GM18909 (cell line): ENCODE data around the gene FGD6.
"Not testable (repeated sequence)": the region's sequence is repeated elsewhere in the genome, so short reads cannot be mapped to it uniquely, and the experiment has no call there.

ENCODE experiments used
- ATAC-seq: cut with Tn5 transposase; IDR thresholded peaks from one replicate; pipeline ENCODE4 v1.9.1; 2021; ENCODE audit warnings: mild to moderate bottlenecking; ENCODE audit not compliant: unreplicated experiment, poor library complexity

The FGD6 gene

DNA sequence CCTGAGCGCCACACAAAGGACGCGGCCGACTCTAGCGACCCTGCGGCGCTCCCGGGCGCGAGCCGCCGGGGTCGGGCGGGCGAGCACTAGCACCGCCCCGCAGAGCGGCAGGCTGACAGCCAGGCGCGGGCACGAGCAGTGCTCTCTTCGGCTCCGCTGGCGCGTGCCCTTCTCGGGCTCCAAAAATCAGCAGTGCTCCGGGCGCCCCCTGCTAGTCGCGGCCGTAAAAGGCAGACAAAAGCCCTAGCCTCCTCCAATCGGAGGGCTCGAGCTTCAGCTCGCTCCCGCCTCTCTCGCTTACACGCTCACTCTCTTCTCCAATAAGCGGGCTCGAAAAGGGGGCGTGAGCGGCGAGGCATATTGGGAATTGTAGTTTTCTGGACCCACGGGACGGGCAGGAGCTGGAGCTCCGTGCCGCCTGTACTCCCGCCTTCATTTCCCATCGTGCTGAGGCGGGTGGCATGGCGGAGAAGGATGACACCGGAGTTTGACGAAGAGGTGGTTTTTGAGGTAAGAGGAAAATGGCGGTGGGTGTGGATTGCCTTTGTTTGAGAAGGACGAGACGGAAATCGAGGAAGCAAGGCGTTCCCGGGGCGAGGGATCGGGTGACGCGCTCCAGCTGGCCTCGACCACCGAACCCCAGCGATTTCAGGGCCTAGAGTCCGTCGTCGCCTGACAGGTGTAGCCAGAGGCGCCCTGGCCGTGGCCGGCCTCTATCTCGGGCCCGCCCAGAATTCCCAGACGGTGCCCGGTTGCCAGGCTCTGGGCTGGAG lies at the start of gene FGD6, which contains the start of gene VEZT:
FGD6 (minus strand) TSS at position 91 of the 773 bp plus-strand sequence. CDS start 227 bp downstream, outside the sequence.
VEZT (plus strand) TSS at position 431 of the 773 bp plus-strand sequence; CDS start at position 475, 44 bp downstream.
- peak; percentile 94 for ATAC-seq

DNA sequence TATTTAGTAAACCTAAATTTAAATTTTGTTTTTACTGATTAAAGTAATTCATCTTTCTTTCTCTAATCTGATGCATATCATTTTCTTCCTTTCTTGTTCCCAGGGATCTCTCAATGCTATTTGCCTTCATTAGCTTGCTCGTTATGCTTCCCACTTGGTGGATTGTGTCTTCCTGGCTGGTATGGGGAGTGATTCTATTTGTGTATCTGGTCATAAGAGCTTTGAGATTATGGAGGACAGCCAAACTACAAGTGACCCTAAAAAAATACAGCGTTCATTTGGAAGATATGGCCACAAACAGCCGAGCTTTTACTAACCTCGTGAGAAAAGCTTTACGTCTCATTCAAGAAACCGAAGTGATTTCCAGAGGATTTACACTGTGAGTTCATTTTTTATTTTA lies 49.0 kb upstream of the FGD6 start:
- no peak for ATAC-seq

DNA sequence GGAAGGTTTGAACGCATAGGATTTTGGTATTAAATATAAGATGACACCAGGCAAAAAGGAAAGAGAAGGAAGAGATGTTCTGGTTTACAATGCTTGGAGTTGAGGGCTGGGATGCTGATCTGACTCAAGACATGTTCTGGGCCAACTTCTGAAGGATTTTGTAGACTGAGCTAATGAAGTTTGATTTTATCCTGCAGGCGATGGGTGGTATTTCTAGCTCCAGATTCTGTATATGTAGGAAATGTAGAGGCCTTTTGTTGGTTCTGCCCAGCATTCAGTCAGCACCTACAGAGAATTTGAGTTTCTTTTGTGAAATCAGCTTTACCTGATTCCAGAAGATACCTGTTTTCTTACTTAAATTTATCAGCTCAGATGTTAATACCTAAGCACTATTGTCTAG lies 48.5 kb upstream of the FGD6 start:
- ATAC-seq: no peak

DNA sequence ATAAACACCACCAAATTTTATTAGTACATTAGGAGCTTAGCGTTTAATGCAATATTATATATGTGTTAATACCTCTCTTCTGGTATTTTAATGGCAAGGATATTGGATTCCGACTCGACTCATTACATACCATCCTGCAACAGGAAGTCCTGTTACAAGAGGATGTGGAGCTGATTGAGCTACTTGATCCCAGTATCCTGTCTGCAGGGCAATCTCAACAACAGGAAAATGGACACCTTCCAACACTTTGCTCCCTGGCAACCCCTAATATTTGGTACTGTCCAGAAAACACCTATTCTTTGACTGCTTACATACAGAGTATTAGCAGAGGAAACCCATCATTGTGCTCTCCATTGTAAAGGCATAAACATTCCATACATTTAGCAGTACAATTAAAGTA lies 45.5 kb upstream of the FGD6 start:
- ATAC-seq: no peak

DNA sequence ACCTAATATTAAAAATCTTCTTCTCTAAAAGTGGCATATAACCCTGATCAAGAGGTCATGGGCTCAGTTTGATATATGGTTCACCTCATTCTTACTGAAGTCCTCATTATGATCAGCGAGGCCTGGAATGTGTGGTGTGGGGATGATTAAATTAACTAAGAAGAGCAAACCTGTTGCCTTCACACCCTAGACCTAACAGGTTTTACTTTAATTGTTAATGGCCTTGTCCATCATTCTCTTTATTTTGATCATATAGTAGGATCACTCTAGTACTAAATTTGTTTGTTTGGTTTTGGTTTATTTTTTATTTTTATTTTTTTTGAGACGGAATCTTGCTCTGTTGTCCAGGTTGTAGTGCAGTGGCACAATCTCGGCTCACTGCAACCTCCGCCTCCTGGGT lies 43.8 kb upstream of the FGD6 start:
- no peak for ATAC-seq

DNA sequence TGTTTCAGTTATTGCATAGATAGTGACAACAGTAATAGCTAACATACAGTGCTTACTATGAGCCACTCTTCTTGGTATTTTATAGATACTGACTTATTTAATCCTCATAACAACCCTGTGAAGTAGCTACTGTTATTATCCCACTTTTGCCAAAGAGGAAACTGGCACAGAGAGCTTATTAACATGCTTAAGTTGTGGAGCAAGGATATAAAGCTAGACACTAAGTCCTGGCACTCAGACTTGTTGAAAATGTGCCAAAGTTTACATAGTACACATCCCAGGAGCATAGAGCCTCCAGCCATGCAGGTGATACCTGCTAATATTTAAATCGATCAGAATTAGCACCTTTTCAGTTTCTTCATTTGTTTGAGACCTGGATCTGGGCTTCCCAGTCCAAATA lies 42.1 kb upstream of the FGD6 start:
- ATAC-seq: no peak

DNA sequence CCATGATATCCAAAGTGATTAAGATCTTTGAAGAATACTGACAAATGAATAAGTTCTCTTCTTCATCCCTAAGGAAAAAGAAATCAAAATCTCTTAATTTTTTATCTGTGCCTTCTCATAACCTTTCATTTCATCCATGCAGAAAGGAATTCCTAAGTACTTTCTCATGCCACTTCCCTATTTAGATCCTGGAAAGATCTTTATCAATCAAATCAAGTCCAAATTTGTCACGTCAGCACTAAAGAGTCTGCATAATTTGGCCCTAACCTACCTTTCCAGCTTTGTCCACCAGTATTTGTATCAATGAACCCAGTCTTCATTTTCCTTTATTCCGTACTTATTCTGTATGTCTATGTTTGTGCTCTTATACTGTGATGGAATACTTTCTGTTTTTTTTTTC lies 41.5 kb upstream of the FGD6 start:
- no peak for ATAC-seq

DNA sequence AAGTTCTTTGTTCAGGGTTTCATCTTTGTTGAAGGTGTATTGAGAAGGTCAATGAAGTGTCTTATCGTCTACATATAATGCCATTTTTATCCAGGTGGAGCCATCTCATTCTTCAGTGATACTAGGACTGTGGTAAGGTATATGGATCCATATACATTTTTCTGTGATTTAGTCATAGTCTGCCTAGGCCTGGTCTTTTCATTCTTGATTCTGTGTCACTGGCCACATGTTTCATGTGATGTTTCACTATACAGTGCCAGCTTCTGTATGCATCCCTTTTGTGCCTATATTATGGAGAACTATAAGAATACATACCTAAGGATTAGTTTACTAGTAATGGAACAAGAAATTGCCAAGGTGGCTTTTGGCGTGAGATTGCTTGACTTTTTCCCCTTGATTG lies 40.9 kb upstream of the FGD6 start:
- ATAC-seq: no peak

DNA sequence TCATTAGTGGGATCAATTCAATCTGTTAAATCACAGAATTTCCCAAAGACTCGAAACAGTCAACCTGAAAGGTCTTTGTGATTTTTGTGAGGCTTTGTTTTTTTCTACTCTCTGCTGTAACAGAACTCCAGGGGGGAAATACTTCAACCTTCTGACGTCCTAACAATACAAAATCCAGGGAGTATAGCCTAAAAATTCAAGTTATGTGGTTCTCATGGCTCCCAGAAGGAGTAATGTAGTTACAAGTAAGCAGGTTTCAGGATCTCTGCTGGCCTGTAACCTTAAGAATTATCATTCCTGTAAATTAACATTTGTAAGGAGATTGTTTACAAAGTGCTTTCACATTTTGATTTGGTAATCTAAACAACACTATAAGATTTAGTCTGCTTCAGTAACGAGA lies 40.3 kb upstream of the FGD6 start:
- no peak for ATAC-seq

DNA sequence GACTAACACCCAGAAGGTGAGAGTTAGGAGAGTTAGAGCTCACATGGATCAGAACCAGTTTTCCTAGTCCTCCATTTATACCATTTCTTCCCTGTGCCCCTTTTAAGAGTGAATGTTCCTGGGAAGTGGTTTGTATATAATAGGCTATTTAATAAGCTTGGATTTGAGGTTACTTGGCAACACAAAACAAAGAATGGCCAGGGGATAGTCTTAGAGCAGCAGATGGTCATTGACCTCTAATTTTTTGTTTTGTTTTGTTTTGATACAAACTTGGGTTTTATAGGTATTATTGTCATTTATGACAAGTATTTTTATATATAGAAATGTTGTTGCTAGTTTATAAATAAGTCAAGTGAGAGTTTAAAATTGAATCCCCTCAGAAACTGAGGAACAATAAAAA lies 36.1 kb upstream of the FGD6 start:
- ATAC-seq: no peak

DNA sequence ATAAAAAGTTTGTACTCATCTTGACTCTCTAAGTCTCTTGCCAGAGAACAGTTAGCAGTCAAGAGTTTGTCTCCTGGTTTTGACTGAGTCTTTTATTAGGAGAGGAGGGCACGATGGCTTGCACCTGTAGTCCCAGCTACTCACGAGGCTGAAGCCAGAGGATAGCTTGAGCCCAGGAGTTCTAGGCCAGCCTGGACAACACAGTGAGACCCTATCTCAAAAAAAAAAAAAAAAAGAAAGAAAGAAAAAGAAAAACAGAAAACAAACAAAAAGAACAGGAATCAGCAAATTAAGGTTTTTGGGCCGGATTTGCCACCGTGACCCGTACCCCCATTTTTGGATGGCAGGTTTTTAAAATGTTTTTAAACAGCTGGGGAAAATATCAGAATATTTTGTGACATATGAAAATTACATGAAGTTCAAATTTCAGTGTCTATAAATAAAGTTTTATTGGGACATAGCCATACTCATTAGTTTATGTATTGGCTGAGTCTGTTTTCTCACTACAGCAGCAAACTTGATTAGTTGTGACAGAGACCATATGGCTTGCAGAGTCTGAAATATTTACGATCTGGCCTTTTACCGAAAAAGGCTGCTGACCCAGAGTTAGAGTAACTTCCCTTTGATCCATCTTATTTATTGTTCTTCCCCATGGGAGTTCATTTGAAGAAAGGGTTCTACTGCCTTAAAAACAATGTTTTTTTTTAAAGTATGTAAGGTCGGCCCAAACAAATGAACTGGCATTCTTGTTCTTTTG lies 31.5 kb upstream of the FGD6 start:
- ATAC-seq: no peak

DNA sequence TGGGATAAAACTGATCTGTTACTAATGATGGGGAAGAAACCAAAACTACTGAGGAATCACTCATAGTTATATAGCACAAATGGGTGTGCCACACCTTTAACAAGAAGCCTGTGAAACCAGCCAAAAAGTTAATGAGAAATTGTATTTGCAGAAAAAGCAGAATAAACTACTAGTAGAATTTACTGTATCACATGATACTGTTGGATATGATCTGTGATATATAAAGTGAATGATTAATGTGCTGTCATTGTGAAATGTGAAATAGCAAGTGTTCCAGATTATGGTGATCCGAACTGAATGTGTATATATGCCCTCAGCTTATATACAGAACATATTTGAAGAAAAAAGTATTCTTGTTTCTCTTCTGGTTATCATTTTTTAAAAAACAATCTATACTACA lies 30.8 kb upstream of the FGD6 start:
- ATAC-seq: no peak

DNA sequence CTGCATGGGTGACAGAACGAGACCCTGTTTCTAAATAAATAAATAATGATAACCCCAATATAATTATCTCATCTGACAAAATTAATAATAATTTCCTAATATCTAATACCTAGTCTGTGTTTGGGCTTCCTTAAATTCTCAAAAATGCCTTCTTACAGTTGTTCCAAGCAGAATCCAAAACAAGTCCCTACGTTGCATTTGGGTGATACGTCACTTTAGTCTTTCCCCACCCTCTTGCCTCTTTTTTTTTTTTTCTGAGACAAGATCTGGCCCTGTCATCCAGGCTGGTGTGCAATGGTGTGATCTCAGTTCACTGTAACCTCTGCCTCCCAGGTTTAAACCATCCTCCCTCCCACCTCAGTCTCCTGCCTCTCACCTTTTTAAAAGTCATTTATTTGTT lies 27.1 kb upstream of the FGD6 start:
- ATAC-seq: no peak

DNA sequence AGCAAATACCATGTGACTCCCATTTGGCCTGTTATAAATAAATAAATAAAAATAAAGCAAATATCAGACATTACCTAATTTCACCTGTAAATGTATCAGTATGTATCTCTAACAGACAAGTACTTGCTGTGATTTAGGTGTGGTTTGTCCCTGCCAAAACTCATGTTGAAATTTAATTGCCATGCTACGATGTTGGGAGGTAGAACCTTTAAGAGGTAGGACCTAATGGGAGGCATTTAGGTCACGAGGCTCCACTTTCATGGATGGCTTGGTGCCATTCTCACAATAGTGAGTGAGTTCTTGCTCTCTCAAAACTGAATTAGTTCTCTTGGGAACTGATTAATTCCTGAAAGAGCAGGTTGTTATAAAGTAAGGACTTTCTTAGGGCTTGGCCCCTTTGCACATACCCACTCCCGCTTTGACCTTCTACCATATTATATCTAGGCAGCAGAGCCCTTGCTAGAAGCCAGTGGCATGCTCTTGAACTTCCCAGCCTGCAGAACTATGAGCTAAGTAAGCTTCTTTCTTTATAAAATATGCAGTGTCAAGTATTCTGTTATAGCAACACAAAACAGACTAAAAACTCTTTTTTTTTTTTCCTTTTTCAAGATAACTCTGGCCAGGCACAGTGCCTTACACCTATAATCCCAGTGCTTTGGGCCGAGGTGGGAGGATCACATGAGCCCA lies 26.4 kb upstream of the FGD6 start:
- ATAC-seq: no peak

DNA sequence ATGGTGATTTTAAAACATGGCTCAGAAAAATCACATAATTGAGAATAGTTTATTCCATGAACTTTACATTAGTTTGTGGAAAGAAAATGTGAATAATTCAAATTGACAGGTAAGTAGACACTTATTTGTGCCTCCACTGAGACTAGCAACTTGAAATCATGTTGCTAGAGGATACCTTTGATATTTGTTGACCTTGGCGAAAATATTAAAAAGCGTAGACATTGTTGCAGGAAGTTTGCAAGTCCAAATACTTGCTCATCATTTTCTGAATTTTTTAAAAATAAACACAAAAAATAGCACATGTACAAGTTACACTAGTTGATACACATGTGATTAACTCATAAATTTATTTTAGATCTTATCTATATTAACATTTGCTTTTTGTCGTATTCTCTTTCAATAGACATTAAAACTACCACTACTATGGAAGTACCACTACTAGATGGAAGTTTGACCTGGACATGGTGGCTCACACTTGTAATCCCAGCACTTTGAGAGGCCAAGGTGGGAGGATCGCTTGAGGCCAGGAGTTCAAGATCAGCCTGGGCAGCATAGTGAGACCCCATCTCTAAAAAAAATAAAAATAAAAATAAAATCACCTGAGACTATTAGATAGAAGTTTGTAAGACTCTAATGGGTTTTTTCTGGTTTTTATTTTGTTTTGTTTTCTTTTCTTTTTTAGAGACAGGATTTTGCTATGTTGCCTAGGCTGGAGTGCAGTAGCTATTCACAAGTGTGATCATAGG lies 24.7 kb upstream of the FGD6 start:
- ATAC-seq: no peak

DNA sequence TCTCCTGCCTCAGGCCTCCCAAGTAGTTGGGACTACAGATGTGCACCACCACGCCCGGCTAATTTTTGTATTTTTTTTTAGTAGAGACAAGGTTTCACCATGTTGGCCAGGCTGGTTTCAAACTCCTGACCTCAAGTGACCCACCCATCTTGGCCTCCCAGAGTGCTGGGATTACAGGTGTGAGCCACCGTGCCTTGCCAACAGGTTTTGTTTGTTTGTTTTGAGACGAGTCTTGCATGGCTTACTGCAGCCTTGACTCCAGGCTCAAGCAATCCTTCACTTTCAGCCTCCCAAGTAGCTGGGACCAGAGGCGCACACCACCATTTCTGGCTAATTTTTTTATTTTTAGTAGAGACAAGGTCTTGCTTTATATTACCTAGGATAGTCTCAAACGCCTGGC lies 23.9 kb upstream of the FGD6 start:
- ATAC-seq: not testable (repeated sequence)

DNA sequence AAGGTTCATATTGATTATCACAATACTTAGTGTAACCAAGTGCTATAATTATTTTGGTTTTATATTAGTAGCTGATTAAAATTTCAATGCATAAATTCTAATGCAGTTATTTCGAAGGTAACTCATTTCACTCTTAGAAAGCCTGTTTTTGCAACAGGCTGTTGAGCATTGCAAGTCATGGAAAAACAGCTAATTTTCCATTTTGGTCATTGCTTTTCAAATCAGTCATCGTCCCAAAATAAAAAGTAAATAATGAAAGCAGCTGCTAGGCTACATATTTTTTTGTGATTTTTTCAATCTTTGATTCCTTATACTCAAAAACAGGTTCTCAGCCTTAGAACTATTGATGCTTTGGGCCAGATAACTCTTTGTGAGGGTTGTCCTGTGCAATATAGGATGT lies 23.3 kb upstream of the FGD6 start:
- ATAC-seq: no peak

DNA sequence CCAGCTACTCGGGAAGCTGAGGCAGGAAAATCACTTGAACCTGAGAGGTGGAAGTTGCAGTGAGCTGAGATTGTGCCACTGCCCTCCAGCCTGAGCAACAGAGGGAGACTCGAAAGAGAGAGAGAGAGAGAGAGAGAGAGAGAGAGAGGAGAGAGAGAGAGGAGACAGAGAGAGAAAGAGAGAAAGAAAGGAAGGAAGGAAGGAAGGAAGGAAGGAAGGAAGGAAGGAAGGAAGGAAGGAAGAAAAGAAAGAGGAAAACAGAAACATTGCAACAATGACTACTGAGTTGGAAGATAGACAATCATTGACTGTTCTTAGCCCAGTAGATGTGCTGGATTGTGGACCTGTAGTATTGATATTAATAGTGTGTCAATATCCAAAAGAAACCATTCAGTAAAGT lies 22.6 kb upstream of the FGD6 start:
- ATAC-seq: not testable (repeated sequence)

DNA sequence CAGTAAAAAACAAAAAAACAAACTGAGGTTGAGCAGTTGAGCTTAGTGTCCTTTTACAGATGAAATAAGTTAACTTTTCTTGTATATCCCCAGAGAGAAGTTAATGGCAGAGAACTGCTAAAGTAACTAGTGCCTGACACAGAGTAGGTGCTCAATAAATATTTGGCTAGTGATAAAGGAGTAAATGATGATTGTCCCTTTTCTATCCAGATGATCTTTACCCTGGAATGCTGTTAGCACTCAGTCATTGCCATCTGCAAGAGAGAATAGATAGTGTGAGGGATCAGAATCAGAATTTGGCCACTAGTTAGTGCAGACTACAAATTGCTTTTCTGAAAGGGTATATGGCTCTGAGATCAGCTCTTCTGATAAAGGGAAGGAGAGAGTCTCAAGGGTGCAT lies 21.9 kb upstream of the FGD6 start:
- ATAC-seq: no peak

DNA sequence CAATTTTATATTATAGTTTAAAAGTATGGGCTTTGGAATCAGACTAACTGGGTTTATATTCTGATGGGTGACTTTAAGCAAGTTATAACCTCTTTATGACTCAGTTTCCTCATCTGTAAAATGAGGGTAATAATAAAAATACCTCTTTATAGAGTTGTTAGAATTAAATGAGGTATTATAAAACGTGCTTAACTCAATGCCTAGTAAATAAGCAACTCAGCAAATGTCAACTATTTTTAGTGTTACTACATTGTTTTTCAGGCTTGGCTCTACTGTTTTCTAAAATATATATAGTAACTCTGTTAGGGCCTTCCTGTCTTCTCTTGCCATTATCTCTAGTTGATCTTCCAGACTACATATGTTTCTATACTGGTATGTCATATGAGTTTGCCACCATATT lies 20.9 kb upstream of the FGD6 start:
- no peak for ATAC-seq

DNA sequence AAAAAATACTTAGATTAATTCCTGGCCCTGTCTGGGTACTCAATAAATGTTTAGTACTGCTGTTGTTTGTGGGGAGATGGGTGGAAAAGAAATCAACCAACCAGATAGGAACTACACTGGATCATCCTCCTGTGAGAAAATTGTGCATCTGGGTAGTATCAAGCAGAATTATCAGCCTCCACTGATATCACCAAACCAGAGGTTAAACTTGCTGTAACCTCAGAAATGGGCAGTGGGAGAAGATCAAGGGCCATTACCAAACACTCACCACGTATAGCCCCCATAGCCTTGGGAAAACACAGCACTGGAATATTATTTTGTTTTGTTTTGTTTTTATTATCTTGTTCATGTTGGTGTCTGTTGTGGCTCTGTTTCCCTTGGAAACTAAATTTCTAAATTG lies 20.0 kb upstream of the FGD6 start:
- no peak for ATAC-seq
